HG03575 (cell line): ENCODE data around the gene ZBTB4.

Experiments
- ATAC-seq: cut with Tn5 transposase; IDR thresholded peaks from one replicate; pipeline ENCODE4 v1.9.1; 2021; ENCODE audit not compliant: unreplicated experiment, insufficient number of reproducible peaks, low FRiP score; ENCODE audit errors: extremely low read depth

ZBTB4 gene

DNA sequence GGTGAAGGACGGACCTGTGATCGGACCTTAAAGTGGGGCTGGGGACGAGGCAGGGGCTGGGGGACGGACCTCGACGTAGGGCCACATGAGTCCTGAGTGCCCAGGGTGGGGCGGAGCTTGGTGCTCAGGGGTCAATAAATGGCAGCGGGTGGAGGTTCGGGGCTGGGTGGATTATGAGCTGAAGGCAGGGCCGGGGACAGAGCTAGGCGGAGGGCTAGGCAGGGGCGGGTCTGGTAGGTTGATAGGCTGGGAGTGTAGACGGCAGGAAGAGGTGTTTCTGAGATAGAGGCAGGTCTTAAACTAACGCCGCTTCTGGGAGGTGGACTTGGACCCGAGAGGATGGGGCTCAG lies 33.8 kb downstream of the ZBTB4 start:
- ATAC-seq: no peak

GRCh38 chr17:7444682-7445618 lies 34.5 kb downstream of the ZBTB4 start, which contains the start of gene CHRNB1:
Gene CHRNB1, plus strand, starts transcription at chr17:7445061. Its CDS starts 67 bp downstream, at chr17:7445128.
- ATAC-seq: no peak

- ATAC-seq: no peak
Measured at GRCh38 chr17:7443499-7444485, 35.6 kb downstream of the ZBTB4 start.

- ATAC-seq: no peak
Measured at GRCh38 chr17:7442142-7442541, 37.3 kb downstream of the ZBTB4 start.

DNA sequence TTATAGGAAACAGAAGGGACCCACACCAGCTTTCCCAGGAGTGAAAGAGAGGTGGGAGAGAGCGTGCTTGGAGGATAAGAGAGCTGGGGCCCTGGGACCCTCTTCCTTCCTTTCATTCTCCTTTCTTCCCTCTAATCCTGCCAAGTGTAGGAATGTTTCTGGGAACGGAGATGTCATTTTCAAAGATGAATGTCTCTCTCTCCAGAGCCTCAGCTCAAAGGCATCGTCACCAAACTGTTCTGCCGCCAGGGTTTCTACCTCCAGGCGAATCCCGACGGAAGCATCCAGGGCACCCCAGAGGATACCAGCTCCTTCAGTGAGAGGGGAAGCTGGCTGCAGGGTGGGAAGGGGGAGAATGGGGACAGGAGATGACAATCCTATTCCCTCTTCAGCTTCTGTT lies 38.2 kb downstream of the ZBTB4 start:
- no peak for ATAC-seq

DNA sequence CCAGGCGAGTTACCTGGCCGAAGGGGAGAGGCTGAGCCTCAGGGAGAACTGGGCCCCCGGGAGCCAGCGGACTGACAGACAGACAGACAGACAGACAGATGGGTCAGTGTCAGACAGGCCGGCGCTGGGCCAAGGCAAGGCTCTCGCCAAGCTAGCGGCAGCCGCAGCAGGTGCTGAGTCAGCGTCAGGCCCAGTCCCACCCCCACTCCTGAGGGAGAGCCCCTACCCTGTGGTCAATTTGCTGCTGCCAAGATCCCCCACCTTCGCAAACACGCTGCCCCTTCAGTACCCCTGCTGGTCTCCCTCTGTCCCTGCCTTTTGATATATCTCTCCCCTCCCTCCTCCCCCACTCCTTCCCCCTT lies 38.6 kb downstream of the ZBTB4 start:
- no peak for ATAC-seq

DNA sequence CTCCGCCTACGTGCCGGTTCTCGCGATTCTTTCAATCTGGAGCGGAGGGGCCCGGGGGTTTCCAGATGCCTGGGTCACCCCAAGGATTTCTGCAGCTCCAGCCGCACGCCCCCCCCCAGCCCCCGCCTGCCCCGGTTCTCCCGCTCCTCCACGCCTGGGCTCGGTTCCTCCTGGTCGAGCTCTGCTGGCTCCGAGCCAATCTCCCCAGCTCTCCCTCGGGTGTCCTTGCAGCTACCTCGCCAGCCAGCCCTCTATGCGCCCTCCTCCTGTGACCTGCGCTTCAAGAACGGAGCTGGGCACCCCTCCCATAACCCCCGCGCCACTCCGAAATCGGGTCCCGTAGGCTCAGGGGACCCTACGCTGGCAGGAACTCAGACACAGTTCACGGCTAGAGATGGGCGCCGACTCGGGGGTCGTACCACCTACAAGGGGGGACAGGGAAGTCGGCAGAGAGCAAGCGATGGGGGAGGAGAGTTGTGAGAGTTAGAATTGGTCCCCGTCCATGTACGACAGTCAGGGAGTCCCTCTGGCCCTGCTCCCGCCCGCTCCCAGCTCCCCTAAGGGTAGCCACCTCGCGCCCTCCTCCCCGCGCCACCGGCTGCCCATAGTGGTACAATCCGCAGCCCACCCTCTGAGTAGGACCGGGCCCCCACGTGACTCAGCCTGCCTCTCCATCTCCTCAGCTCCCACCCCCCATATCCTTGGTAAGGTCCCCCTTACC lies 39.2 kb downstream of the ZBTB4 start:
- no peak for ATAC-seq

- no peak for ATAC-seq
Measured at GRCh38 chr17:7439462-7440112, 39.8 kb downstream of the ZBTB4 start, which contains the start of gene FGF11. Gene FGF11, plus strand, starts transcription at chr17:7439512. Its CDS starts 109 bp downstream, at chr17:7439621.

DNA sequence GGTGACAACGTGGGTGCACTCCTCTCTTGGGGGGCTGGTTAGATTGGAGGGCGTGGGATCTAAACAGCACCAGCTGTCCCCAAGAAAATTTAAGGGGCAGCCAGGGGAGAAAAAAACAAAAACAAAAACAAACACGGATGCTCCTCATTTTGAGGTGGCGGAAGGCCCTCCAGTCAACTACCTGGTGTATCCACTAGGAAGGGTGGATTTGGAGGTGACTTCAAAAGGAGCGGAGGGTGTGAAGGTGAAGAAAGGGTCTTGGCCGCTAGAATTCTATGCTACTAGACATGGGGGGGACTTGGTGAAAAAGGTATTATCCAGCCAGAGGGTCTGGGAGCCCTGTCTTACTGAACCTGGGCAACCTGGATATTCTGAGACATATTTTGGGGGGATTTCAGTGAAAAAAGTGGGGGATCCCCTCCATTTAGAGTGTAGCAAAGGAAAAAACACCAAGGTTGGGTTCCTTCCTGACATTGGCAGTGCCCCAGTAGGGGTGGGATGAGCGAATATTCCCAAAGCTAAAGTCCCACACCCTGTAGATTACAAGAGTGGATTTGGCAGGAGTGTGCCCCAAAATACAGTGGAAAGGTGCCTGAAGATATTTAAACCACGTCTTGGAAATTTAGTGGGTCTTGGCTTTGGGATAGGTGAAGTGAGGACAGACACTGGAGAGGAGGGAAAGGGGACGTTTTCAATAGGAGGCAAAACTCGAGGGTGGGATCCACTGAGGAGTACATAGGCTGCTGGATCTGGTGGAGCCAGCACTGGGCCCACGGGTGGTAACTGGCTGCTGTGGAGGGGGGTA lies 40.6 kb downstream of the ZBTB4 start:
- ATAC-seq: no peak

- ATAC-seq: no peak
Measured at GRCh38 chr17:7437950-7438614, 41.3 kb downstream of the ZBTB4 start.

- no peak for ATAC-seq
Measured at GRCh38 chr17:7437369-7437863, 42.0 kb downstream of the ZBTB4 start.

DNA sequence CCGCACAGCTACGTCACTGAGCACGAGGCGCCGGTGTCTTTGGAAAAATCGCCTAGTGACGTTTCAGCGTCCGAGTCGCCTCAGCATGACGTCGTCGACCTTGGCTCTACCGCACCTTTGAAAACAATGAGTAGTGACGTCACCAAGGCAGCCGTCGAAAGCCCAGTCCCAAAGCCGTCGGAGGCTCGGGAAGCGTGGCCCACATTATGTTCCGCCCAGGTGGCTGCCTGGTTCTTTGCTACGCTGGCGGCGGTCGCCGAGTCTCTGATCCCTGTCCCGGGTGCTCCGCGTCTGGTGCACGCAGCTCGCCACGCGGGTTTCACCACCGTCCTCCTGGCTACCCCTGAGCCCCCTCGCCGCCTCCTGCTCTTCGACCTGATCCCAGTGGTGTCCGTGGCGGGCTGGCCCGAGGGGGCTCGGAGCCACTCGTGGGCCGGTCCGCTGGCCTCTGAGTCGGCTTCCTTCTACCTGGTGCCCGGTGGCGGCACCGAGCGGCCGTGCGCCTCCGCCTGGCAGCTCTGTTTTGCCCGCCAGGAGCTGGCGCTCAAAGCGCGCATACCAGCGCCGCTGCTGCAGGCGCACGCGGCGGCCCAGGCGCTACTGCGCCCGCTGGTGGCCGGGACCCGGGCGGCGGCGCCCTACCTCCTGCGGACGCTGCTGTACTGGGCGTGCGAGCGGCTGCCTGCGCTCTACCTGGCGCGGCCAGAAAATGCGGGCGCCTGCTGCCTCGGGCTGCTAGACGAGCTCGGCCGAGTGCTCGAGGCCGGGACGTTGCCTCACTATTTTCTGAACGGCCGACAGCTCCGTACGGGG lies 42.7 kb downstream of the ZBTB4 start:
- no peak for ATAC-seq

DNA sequence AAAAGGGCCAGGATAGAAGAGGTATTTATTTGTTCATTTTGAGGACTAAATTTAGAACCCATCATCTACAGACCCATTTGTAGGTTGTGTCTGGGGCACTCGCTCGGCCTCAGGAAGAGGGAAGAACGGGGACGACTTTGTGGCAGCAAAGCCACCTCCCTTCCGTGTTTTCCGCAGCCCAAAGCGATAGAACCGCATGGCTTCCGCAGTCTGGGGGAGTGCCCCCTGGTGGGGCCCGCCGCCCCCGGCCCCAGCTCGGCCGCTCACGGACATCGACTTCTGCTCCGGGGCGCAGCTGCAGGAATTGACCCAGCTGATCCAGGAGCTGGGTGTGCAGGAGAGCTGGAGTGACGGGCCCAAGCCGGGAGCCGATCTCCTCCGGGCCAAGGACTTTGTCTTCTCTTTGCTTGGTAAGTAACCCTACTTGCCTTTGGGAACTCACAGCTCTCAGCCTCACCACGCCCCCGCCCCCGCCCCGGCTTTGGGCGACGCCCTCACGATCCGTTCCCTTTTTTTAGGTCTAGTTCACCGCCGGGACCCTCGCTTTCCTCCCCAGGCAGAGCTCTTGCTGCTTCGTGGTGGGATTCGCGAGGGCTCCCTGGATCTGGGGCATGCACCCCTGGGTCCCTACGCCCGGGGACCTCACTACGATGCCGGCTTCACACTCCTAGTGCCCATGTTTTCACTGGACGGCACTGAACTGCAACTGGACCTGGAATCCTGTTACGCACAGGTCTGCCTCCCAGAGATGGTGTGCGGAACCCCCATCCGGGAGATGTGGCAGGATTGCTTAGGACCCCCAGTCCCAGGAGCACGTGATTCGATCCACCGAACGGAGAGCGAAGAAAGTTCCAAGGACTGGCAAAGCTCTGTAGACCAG lies 43.5 kb downstream of the ZBTB4 start:
- ATAC-seq: no peak

- no peak for ATAC-seq
Measured at GRCh38 chr17:7432296-7432695, 47.1 kb downstream of the ZBTB4 start.

GRCh38 chr17:7431231-7431630 lies 48.2 kb downstream of the ZBTB4 start:
- no peak for ATAC-seq

DNA sequence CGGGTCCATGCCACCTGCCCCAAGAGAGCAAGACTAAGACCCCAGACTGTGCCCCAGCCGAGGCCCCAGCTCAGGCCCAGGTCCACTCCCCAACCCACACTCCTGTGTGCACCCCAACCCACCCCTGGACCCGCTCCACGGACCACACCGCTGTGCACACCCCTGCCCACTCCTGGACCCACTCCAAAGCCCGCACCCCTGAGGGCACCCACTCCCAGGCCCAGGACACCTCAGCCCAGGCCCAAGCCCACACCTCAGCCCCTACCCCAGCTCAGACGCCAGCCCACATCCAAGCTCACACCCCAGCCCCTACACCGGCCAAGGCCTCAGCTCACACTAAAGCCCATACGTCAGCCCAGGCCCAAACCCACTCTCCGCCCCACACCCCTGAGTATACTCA lies 49.7 kb downstream of the ZBTB4 start:
- no peak for ATAC-seq
